Measurements from ENCODE around the gene SAPCD1. TPM values are rescaled to one million over a fixed set of nuclear protein-coding genes. Genes with fewer than 3 reads are reported as not detected.

SAPCD1 gene
- total and polyA plus RNA-seq, 10 of the 15 experiments (the other 5 are each of a cell fraction or from before 2014, with no cell fraction given), result 1.6 to 13.0 (median 5.4) TPM

DNA sequence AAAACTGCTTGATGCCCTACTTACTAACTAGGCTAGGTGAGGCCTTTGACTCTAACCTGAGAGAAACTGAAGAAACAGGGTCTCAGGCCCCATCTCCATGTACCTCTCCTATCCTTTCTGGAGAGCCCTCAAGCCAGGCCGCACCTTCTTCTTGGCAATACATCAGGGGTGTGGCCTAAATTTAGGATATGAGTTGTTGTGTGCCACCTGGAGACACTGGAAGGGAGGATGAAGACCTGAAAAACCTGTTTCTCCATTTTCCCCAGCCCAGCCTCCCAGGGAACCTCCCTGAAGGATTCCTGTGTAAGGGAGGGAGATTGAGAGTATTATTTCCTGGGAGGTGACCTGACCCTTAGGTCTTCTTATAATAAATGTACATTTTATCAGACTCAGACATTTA lies 44.2 kb upstream of the SAPCD1 start:
- no peaks in the 10 kb centered on the region for H3K36me3 ChIP-seq (ENCODE audit: control insufficient read depth in 2 of 2, insufficient read depth in 2 of 2, low read length in 1 of 2)
- no peak for ATAC-seq
- TF ChIP-seq, protein P1, sequence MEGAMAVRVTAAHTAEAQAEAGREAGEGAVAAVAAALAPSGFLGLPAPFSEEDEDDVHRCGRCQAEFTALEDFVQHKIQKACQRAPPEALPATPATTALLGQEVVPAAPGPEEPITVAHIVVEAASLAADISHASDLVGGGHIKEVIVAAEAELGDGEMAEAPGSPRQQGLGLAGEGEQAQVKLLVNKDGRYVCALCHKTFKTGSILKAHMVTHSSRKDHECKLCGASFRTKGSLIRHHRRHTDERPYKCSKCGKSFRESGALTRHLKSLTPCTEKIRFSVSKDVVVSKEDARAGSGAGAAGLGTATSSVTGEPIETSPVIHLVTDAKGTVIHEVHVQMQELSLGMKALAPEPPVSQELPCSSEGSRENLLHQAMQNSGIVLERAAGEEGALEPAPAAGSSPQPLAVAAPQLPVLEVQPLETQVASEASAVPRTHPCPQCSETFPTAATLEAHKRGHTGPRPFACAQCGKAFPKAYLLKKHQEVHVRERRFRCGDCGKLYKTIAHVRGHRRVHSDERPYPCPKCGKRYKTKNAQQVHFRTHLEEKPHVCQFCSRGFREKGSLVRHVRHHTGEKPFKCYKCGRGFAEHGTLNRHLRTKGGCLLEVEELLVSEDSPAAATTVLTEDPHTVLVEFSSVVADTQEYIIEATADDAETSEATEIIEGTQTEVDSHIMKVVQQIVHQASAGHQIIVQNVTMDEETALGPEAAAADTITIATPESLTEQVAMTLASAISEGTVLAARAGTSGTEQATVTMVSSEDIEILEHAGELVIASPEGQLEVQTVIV (IDR thresholded peaks at IDR 0.05; ENCODE audit: borderline replicate concordance, partially characterized antibody), result no peak
- TF ChIP-seq ZNF24 (IDR thresholded peaks at IDR 0.05) (no peak), SMAD1 (IDR thresholded peaks at IDR 0.05; ENCODE audit: low read depth, partially characterized antibody) (no peak), TBL1XR1 (IDR thresholded peaks at IDR 0.05; ENCODE audit: low read depth, low read length) (no peak), PAX5 (IDR thresholded peaks at IDR 0.05; ENCODE audit: borderline replicate concordance, low read depth, low read length) (no peak), ZBED1 (IDR thresholded peaks at IDR 0.05; ENCODE audit: borderline replicate concordance) (no peak), TARDBP (IDR thresholded peaks at IDR 0.05; ENCODE audit: borderline replicate concordance) (no peak), ZNF207 (IDR thresholded peaks at IDR 0.05; ENCODE audit: borderline replicate concordance) (no peak), JUND (IDR thresholded peaks at IDR 0.05; ENCODE audit: low read depth, low read length) (no peak), GABPA (IDR thresholded peaks at IDR 0.05; ENCODE audit: low read depth) (no peak)
- TF ChIP-seq, protein P2, sequence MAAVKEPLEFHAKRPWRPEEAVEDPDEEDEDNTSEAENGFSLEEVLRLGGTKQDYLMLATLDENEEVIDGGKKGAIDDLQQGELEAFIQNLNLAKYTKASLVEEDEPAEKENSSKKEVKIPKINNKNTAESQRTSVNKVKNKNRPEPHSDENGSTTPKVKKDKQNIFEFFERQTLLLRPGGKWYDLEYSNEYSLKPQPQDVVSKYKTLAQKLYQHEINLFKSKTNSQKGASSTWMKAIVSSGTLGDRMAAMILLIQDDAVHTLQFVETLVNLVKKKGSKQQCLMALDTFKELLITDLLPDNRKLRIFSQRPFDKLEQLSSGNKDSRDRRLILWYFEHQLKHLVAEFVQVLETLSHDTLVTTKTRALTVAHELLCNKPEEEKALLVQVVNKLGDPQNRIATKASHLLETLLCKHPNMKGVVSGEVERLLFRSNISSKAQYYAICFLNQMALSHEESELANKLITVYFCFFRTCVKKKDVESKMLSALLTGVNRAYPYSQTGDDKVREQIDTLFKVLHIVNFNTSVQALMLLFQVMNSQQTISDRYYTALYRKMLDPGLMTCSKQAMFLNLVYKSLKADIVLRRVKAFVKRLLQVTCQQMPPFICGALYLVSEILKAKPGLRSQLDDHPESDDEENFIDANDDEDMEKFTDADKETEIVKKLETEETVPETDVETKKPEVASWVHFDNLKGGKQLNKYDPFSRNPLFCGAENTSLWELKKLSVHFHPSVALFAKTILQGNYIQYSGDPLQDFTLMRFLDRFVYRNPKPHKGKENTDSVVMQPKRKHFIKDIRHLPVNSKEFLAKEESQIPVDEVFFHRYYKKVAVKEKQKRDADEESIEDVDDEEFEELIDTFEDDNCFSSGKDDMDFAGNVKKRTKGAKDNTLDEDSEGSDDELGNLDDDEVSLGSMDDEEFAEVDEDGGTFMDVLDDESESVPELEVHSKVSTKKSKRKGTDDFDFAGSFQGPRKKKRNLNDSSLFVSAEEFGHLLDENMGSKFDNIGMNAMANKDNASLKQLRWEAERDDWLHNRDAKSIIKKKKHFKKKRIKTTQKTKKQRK (IDR thresholded peaks at IDR 0.05; ENCODE audit: low read depth, low read length), result no peak
- TF ChIP-seq, protein P3, sequence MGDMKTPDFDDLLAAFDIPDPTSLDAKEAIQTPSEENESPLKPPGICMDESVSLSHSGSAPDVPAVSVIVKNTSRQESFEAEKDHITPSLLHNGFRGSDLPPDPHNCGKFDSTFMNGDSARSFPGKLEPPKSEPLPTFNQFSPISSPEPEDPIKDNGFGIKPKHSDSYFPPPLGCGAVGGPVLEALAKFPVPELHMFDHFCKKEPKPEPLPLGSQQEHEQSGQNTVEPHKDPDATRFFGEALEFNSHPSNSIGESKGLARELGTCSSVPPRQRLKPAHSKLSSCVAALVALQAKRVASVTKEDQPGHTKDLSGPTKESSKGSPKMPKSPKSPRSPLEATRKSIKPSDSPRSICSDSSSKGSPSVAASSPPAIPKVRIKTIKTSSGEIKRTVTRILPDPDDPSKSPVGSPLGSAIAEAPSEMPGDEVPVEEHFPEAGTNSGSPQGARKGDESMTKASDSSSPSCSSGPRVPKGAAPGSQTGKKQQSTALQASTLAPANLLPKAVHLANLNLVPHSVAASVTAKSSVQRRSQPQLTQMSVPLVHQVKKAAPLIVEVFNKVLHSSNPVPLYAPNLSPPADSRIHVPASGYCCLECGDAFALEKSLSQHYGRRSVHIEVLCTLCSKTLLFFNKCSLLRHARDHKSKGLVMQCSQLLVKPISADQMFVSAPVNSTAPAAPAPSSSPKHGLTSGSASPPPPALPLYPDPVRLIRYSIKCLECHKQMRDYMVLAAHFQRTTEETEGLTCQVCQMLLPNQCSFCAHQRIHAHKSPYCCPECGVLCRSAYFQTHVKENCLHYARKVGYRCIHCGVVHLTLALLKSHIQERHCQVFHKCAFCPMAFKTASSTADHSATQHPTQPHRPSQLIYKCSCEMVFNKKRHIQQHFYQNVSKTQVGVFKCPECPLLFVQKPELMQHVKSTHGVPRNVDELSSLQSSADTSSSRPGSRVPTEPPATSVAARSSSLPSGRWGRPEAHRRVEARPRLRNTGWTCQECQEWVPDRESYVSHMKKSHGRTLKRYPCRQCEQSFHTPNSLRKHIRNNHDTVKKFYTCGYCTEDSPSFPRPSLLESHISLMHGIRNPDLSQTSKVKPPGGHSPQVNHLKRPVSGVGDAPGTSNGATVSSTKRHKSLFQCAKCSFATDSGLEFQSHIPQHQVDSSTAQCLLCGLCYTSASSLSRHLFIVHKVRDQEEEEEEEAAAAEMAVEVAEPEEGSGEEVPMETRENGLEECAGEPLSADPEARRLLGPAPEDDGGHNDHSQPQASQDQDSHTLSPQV (IDR thresholded peaks at IDR 0.05), result no peak

More for the DNA sequence above, 44.2 kb upstream of the SAPCD1 start:
- no TSS peak for BruUV-seq (replicated peaks)
- DNase-seq (ENCODE audit: low read depth, low spot score) (no peak), FAIRE-seq (no peak)
- H3K4me3 ChIP-seq, result no peak overlapping the region
- no peaks in the 10 kb centered on the region for H3K79me2 ChIP-seq (ENCODE audit: control insufficient read depth, insufficient read depth, low read length)
- peaks cover 0 to 2% of the 10 kb centered on the region in 2 experiments; a peak in 2 of 4 replicates for H3K27me3 ChIP-seq (replicated peaks in 1 of 2; ENCODE audit: control insufficient read depth in 2 of 2, insufficient read depth in 2 of 2, low read length in 1 of 2)
- no peaks in the 10 kb centered on the region for H3K4me1 ChIP-seq (ENCODE audit: control insufficient read depth, insufficient read depth, low read length)
- ChIA-PET RAD21 (ENCODE audit: unreplicated experiment) (no interaction called here), CTCF (no interaction called here), SMC1A (ENCODE audit: uncharacterized antibody, unreplicated experiment) (interaction anchor here (1.0 kb wide), 1 partner anchor 51 kb away, joined by 3 read pairs; no protein-coding TSS in a partner anchor), POLR2A (interaction anchor here (0.8 kb wide), 1 partner anchor 88 kb away, joined by 3 read pairs; the partner anchor contains the start of gene LSM2)
- no peak overlapping the region for H2AFZ ChIP-seq (ENCODE audit: control insufficient read depth, low read depth, low read length)
- H3K9me3 ChIP-seq (replicated peaks; ENCODE audit: control insufficient read depth, insufficient read depth, low read length), result no peaks in the 10 kb centered on the region
- 80% methylated on average over 1 of the region's 1 CpG for WGBS (ENCODE audit: insufficient coverage, insufficient replicate concordance, low lambda C conversion rate, missing lambda C conversion rate)
- no peak overlapping the region for H3K9ac ChIP-seq (ENCODE audit: control insufficient read depth, insufficient read depth, low read length)
- in situ Hi-C loops (cut with MboI) (no loop called here), intact Hi-C loops (cut with micrococcal nuclease; ENCODE audit: unreplicated experiment) (no loop called here)
- H4K20me1 ChIP-seq (ENCODE audit: control insufficient read depth, insufficient read depth), result no peaks in the 10 kb centered on the region
- H3K4me2 ChIP-seq (ENCODE audit: control insufficient read depth, insufficient read depth), result no peak overlapping the region
- no peak overlapping the region for H3K27ac ChIP-seq (ENCODE audit: control insufficient read depth, insufficient read depth)

Data from GM12878 (cell line).